ENCODE measurements around the gene MAX. TPM values are rescaled to one million over a fixed set of nuclear protein-coding genes. Genes with fewer than 3 reads are reported as not detected.

The MAX gene
- polyA plus RNA-seq, 1 donor from 2014 or later, result 55.3 TPM

GRCh38 chr14:65110525-65110924 lies 8.2 kb upstream of the MAX start:
- Histone ChIP-seq H3F3A (ENCODE audit: insufficient read depth, low read length, poor library complexity, severe bottlenecking) (no peaks in the 10 kb centered on the region), H3K9me3 (ENCODE audit: low read length) (no peaks in the 10 kb centered on the region), H3K9me2 (ENCODE audit: insufficient read depth, low read length) (no peaks in the 10 kb centered on the region), H3K27me3 (ENCODE audit: insufficient read depth, low read depth, low read length) (no peaks in the 10 kb centered on the region), H3K36me3 (ENCODE audit: insufficient read depth, low read length) (no peaks in the 10 kb centered on the region), H3K4me3 (ENCODE audit: low read length) (no peak overlapping the region), H2AFZ (ENCODE audit: low read depth, low read length) (no peak overlapping the region), H3K9ac (ENCODE audit: low read length) (no peak overlapping the region), H3K79me2 (replicated peaks; ENCODE audit: insufficient read depth, low read length) (no peaks in the 10 kb centered on the region), H3K27ac (ENCODE audit: low read length) (no peak overlapping the region), H4K20me1 (ENCODE audit: insufficient read depth) (no peaks in the 10 kb centered on the region), H3K4me2 (ENCODE audit: low read length) (no peak overlapping the region)
- TF ChIP-seq EZH2 (IDR thresholded peaks at IDR 0.05; ENCODE audit: borderline replicate concordance, insufficient read depth, low read length, poor library complexity, severe bottlenecking), result no peak
- TF ChIP-seq POLR2AphosphoS5 (IDR thresholded peaks at IDR 0.05), result no peak
- no peak for TF ChIP-seq RAD21 (conservative IDR thresholded peaks at IDR 0.05)
- TF ChIP-seq TAF1 (IDR thresholded peaks at IDR 0.05; ENCODE audit: low read depth), result no peak
- no peak for TF ChIP-seq MXI1 (conservative IDR thresholded peaks at IDR 0.05; ENCODE audit: poor library complexity, severe bottlenecking)
- no peak for TF ChIP-seq EP300 (conservative IDR thresholded peaks at IDR 0.05; ENCODE audit: poor library complexity, severe bottlenecking)
- TF ChIP-seq CTCF (IDR thresholded peaks at IDR 0.05; ENCODE audit: poor library complexity, severe bottlenecking), result no peak
- TF ChIP-seq REST (IDR thresholded peaks at IDR 0.05; ENCODE audit: borderline replicate concordance), result no peak
- no peak for TF ChIP-seq SMC3 (conservative IDR thresholded peaks at IDR 0.05; ENCODE audit: poor library complexity)

- Histone ChIP-seq H3K79me2 (replicated peaks; ENCODE audit: insufficient read depth, low read length) (no peaks in the 10 kb centered on the region), H3K9me2 (ENCODE audit: insufficient read depth, low read length) (no peaks in the 10 kb centered on the region), H3F3A (ENCODE audit: insufficient read depth, low read length, poor library complexity, severe bottlenecking) (no peaks in the 10 kb centered on the region), H3K9me3 (ENCODE audit: low read length) (no peaks in the 10 kb centered on the region), H3K9ac (ENCODE audit: low read length) (no peak overlapping the region), H3K4me3 (ENCODE audit: low read length) (no peak overlapping the region), H4K20me1 (ENCODE audit: insufficient read depth) (no peaks in the 10 kb centered on the region), H3K4me2 (ENCODE audit: low read length) (no peak overlapping the region), H2AFZ (ENCODE audit: low read depth, low read length) (no peak overlapping the region), H3K36me3 (ENCODE audit: insufficient read depth, low read length) (no peaks in the 10 kb centered on the region), H3K27me3 (ENCODE audit: insufficient read depth, low read depth, low read length) (no peaks in the 10 kb centered on the region), H3K27ac (ENCODE audit: low read length) (no peak overlapping the region)
- TF ChIP-seq MXI1 (conservative IDR thresholded peaks at IDR 0.05; ENCODE audit: poor library complexity, severe bottlenecking) (no peak), EP300 (conservative IDR thresholded peaks at IDR 0.05; ENCODE audit: poor library complexity, severe bottlenecking) (no peak), CTCF (IDR thresholded peaks at IDR 0.05; ENCODE audit: poor library complexity, severe bottlenecking) (no peak), REST (IDR thresholded peaks at IDR 0.05; ENCODE audit: borderline replicate concordance) (no peak), TAF1 (IDR thresholded peaks at IDR 0.05; ENCODE audit: low read depth) (no peak), EZH2 (IDR thresholded peaks at IDR 0.05; ENCODE audit: borderline replicate concordance, insufficient read depth, low read length, poor library complexity, severe bottlenecking) (no peak), POLR2AphosphoS5 (IDR thresholded peaks at IDR 0.05) (no peak), SMC3 (conservative IDR thresholded peaks at IDR 0.05; ENCODE audit: poor library complexity) (no peak), RAD21 (conservative IDR thresholded peaks at IDR 0.05) (no peak)
These were observed 7.0 kb upstream of the MAX start for GRCh38 chr14:65109357-65109756.
